ENCODE measurements around the gene ZDHHC11. TPM values are rescaled to one million over a fixed set of nuclear protein-coding genes. Genes with fewer than 3 reads are reported as not detected.
"Not testable (repeated sequence)": the region's sequence is repeated elsewhere in the genome, so short reads cannot be mapped to it uniquely, and the experiment has no call there.

The ZDHHC11 gene
- total and polyA plus RNA-seq, 3 donors from 2014 or later: 22.9 to 39.7 (median 37.2) TPM

GRCh38 chr5:880816-881550 lies 30.2 kb upstream of the ZDHHC11 start:
- no peak for TF ChIP-seq CTCF (IDR thresholded peaks at IDR 0.05)
- no peak for TF ChIP-seq POLR2A (IDR thresholded peaks at IDR 0.05)
- Histone ChIP-seq H3K27ac (no peak overlapping the region), H3K4me3 (no peak overlapping the region), H3K4me1 (no peaks in the 10 kb centered on the region), H3K27me3 (no peaks in the 10 kb centered on the region), H3K36me3 (ENCODE audit: low read depth, missing control alignments) (no peaks in the 10 kb centered on the region), H3K9me3 (no peaks in the 10 kb centered on the region)
- DNase-seq: no peak
- WGBS, 2 donors: 94 to 95% methylated on average over 21 to 35 of the region's 35 CpGs
- intact Hi-C loops (cut with DNase I; ENCODE audit: low total_unique reads): no loop called here

GRCh38 chr5:878677-879076 lies 27.9 kb upstream of the ZDHHC11 start:
- H3K4me1 ChIP-seq; intact Hi-C loops (cut with DNase I; ENCODE audit: low total_unique reads); DNase-seq; H3K27me3 ChIP-seq; H3K9me3 ChIP-seq; H3K36me3 ChIP-seq (ENCODE audit: low read depth, missing control alignments); H3K27ac ChIP-seq; H3K4me3 ChIP-seq: not testable (repeated sequence)
- no CpG with 5 or more reads among the region's 8 CpGs for WGBS, 2 donors

GRCh38 chr5:878125-878524 lies 27.3 kb upstream of the ZDHHC11 start:
- Histone ChIP-seq H3K4me1 (no peaks in the 10 kb centered on the region), H3K36me3 (ENCODE audit: low read depth, missing control alignments) (no peaks in the 10 kb centered on the region), H3K27ac (no peak overlapping the region), H3K27me3 (no peaks in the 10 kb centered on the region), H3K9me3 (no peaks in the 10 kb centered on the region), H3K4me3 (no peak overlapping the region)
- TF ChIP-seq POLR2A (IDR thresholded peaks at IDR 0.05) (no peak), CTCF (IDR thresholded peaks at IDR 0.05) (no peak)
- DNase-seq: no peak
- intact Hi-C loops (cut with DNase I; ENCODE audit: low total_unique reads): no loop called here
- 98 to 100% methylated on average over 7 to 15 of the region's 15 CpGs for WGBS, 2 donors

- intact Hi-C loops (cut with DNase I; ENCODE audit: low total_unique reads): no loop called here
- H3K36me3 ChIP-seq (ENCODE audit: low read depth, missing control alignments): no peaks in the 10 kb centered on the region
- TF ChIP-seq CTCF (IDR thresholded peaks at IDR 0.05) (no peak), POLR2A (IDR thresholded peaks at IDR 0.05) (no peak)
These were observed 25.9 kb upstream of the ZDHHC11 start for GRCh38 chr5:876398-877365.

GRCh38 chr5:875931-876330 lies 25.1 kb upstream of the ZDHHC11 start:
- 86 to 98% methylated on average over 24 of the region's 24 CpGs for WGBS, 2 donors
- no peaks in the 10 kb centered on the region for H3K9me3 ChIP-seq
- no peaks in the 10 kb centered on the region for H3K27me3 ChIP-seq
- H3K4me3 ChIP-seq: no peak overlapping the region
- intact Hi-C loops (cut with DNase I; ENCODE audit: low total_unique reads): no loop called here
- H3K36me3 ChIP-seq (ENCODE audit: low read depth, missing control alignments): no peaks in the 10 kb centered on the region
- no peak for TF ChIP-seq CTCF (IDR thresholded peaks at IDR 0.05)
- no peak for TF ChIP-seq POLR2A (IDR thresholded peaks at IDR 0.05)
- no peak for DNase-seq
- no peaks in the 10 kb centered on the region for H3K4me1 ChIP-seq
- H3K27ac ChIP-seq: no peak overlapping the region

More at GRCh38 chr5:876398-877365, 25.9 kb upstream of the ZDHHC11 start:
- Histone ChIP-seq H3K4me1 (no peaks in the 10 kb centered on the region), H3K27ac (no peak overlapping the region), H3K9me3 (no peaks in the 10 kb centered on the region), H3K4me3 (no peak overlapping the region), H3K27me3 (no peaks in the 10 kb centered on the region)
- DNase-seq: no peak
- 91 to 93% methylated on average over 28 of the region's 28 CpGs for WGBS, 2 donors
